ENCODE measurements around the gene COL4A5.

- TF ChIP-seq, protein P1, sequence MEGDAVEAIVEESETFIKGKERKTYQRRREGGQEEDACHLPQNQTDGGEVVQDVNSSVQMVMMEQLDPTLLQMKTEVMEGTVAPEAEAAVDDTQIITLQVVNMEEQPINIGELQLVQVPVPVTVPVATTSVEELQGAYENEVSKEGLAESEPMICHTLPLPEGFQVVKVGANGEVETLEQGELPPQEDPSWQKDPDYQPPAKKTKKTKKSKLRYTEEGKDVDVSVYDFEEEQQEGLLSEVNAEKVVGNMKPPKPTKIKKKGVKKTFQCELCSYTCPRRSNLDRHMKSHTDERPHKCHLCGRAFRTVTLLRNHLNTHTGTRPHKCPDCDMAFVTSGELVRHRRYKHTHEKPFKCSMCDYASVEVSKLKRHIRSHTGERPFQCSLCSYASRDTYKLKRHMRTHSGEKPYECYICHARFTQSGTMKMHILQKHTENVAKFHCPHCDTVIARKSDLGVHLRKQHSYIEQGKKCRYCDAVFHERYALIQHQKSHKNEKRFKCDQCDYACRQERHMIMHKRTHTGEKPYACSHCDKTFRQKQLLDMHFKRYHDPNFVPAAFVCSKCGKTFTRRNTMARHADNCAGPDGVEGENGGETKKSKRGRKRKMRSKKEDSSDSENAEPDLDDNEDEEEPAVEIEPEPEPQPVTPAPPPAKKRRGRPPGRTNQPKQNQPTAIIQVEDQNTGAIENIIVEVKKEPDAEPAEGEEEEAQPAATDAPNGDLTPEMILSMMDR (IDR thresholded peaks at IDR 0.05): no peak
- TF ChIP-seq POLR2AphosphoS5 (IDR thresholded peaks at IDR 0.05): no peak
- no peak for TF ChIP-seq POLR2A (IDR thresholded peaks at IDR 0.05)
Observed at GRCh38 chrX:108447303-108447702, 7.7 kb downstream of the COL4A5 start.

All from stomach (tissue), 4 donors.